ENCODE results near the gene SNAP25.

Gene SNAP25

DNA sequence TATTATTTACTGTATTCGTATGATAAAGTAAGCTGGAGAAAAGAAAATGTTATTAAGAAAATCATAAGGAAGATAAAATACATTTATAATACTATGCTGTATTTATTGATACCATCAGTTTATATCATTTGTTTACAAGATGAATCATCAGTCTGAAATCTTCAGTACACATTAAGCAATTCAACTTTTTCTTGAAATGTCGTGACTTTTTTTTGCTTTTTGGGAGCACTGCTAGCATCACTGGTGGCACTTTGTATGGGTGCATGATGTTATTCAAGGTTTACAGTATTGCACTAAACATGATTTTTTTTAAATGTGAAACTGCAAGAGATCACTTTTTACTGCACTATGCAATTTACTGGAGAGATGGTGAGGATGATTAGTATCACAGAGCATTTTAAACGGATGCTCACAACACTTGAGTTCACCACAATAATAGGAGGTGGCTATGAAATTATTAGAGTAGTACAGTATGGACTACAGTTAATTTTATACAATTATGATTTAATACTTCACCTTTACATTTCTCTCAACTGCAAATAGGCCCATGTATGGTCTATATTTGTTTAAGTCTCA, 85.9 kb downstream of the SNAP25 start:
- no peak for DNase-seq (ENCODE audit: low read depth in 2 of 2)

DNA sequence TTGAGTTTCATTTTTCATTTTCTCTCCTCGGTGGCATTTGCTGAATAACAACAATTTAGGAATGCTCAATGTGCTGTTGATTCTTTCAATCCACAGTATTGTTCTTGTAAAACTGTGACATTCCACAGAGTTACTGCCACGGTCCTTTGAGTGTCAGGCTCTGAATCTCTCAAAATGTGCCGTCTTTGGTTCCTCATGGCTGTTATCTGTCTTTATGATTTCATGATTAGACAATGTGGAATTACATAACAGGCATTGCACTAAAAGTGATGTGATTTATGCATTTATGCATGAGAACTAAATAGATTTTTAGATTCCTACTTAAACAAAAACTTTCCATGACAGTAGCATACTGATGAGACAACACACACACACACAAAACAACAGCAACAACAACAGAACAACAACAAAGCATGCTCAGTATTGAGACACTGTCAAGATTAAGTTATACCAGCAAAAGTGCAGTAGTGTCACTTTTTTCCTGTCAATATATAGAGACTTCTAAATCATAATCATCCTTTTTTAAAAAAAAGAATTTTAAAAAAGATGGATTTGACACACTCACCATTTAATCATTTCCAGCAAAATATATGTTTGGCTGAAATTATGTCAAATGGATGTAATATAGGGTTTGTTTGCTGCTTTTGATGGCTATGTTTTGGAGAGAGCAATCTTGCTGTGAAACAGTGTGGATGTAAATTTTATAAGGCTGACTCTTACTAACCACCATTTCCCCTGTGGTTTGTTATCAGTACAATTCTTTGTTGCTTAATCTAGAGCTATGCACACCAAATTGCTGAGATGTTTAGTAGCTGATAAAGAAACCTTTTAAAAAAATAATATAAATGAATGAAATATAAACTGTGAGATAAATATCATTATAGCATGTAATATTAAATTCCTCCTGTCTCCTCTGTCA, 88.1 kb downstream of the SNAP25 start:
- DNase-seq (ENCODE audit: low read depth in 2 of 2), result no peak

DNA sequence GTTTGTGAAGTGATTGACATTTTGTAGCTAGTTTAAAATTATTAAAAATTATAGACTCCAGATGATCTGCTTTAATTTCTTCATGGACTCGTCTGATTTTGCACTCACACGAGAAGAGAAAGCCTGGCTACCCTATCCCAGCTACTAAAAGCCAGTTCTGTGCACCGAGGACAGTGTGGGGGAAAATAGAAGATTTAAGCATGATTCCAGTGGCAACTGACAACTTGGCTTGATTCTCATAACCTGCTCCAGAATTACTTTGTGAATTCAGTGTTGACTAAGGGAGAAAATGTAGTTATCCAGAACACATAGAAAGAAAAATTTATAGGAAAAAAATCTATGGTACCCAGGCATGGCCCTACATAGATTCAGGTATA, 88.7 kb downstream of the SNAP25 start:
- no peak for DNase-seq (ENCODE audit: low read depth in 2 of 2)

DNA sequence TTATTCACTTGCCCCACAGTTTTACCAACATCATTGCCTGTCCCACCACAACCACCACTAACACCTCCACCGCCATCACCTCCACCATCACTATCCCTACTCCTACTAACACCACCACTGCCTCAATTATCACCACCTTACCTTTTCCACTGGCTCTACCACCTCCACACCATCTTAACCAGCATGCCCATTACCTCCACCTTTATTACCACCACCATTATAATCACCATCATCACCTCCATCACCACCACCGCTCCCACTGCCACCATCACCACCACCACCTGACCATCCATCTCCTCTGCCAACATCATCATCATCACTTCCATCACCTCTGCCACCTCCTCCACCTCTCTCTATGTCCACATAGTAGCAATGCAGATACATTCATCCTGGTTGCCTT, 90.0 kb downstream of the SNAP25 start:
- DNase-seq (ENCODE audit: low read depth in 2 of 2), result no peak

DNA sequence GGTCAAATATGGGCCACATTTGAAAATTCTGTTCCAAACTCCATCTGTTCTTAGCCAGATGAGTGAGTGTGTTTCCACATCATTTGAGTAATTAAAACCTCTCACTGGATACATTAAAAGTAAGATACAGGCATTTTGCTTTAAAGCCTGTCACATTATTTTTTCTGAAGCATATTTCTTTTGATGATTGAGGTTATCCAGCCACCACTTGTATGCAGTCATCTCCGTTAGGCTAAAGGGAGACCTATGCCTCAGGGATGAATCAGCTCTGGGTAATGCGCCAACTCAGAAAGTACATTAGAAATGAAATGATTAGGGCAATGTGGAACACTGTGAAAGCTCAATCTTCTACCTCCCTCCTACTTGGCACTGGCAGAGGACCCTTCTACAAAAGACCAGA, 90.7 kb downstream of the SNAP25 start:
- no peak for DNase-seq (ENCODE audit: low read depth in 2 of 2)

DNA sequence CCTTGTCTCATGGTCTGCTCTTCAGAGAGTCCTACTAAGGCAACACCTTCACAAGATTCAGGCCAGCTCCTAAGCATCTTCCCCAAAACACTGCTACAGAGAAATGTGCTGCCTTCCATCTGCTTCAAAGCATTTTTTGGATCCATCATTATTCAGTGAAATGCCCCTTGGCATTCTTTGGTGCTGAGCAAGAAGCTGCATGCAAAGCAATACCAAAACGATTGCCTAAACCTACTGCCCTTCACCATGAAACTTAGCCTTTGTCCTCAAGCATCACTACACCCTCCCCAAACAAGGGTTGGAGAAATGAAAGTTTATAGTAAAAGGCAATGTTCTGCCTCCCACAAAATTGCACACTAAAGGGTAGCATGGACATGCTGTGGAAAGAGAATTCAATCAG, 93.5 kb downstream of the SNAP25 start:
- no peak for DNase-seq (ENCODE audit: low read depth in 2 of 2)

DNA sequence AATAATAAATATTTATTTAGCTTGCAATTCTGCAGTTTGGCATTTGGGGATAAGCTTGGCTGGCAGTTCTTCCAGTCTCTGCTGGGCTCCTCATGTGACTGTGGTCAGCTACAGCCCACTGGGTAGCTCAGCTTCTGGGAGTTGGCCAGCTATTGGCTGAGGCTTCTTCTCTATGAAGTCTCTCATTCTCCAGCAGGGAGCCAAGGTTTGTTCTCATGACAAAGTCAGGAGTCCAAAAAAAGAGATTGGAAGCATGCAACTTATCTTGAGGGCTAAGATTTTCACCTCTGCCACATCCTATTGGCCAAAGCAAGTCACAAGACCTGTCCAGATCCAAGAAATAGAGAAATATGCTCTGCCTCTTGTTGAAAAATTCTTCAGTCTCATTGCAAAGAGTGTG, 94.6 kb downstream of the SNAP25 start:
- DNase-seq (ENCODE audit: low read depth in 2 of 2), result no peak

DNA sequence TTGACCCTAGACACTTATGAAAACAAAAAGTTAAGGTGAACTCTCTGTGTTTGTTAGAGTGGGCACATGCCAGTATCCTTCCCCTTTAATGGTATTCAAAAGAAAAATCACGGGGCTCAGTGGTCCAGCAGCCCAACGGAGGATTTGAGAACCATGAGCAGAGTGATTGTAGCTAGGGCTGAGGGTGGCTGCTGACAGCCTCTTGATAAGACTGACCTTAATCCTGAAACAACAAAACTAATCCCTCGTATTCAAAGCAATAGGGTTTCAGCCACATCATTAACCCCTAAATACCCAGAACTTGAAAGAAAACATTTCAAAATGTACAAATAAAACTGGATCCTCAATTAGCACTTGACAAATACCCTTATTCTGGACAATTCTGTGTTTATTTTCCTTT, 95.1 kb downstream of the SNAP25 start:
- no peak for DNase-seq (ENCODE audit: low read depth in 2 of 2)

DNA sequence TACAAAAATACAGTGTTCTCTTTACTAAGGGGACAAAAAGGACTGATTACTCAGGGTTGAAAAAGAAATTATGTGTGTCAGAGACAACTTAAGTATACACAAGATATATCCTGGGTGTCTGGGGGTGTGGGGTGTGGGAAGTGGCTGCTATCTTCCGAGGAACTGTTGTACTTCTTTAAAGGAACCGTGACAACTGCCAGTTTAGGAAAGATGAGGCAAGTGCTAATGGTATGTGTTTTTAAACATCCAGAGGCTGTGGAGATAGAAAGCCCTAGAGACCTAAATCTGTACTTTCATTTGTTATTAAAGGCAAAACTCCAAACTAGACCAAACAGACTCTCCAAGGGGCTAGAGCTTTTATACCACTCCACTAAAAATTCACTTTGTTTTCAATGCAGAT, 95.6 kb downstream of the SNAP25 start:
- DNase-seq (ENCODE audit: low read depth in 2 of 2), result no peak

DNA sequence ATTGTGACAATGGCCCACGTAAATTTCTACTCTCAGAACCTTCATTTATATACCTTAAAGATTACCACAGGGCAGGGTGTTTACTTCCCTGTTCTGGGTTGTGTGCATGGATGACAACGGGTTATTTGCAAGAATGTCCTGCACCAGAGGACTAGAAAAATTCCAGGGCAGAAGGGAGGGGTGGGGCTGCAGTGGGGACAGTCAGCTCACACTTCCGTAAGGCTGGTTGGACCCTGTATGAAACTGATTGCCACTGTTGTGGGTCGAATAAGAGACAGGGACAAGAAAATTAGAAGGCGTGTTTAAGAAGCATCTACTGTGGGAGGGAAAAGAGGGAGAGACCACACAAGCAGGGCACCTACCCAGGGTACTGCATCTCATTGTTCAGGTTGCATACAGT, 96.5 kb downstream of the SNAP25 start:
- no peak for DNase-seq (ENCODE audit: low read depth in 2 of 2)

DNA sequence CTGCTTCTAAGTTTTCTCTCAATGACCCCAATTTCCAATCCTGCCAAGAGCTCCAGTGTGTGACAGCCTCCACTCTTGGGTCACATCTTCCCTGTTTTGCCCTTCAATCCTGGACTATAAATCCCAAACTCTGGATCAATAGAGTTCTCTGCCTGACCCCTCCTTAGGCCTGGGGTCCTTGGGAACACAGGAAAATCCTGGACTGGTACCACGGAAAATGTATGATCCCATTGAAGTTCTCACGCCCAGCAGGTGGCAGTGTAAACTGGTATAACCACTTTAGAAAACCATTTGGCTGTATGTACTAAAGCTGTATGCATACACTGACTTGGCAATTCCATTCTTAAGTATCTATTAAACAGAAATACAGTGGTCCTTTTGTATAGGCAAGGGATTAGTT, 98.0 kb downstream of the SNAP25 start:
- no peak for DNase-seq (ENCODE audit: low read depth in 2 of 2)

DNA sequence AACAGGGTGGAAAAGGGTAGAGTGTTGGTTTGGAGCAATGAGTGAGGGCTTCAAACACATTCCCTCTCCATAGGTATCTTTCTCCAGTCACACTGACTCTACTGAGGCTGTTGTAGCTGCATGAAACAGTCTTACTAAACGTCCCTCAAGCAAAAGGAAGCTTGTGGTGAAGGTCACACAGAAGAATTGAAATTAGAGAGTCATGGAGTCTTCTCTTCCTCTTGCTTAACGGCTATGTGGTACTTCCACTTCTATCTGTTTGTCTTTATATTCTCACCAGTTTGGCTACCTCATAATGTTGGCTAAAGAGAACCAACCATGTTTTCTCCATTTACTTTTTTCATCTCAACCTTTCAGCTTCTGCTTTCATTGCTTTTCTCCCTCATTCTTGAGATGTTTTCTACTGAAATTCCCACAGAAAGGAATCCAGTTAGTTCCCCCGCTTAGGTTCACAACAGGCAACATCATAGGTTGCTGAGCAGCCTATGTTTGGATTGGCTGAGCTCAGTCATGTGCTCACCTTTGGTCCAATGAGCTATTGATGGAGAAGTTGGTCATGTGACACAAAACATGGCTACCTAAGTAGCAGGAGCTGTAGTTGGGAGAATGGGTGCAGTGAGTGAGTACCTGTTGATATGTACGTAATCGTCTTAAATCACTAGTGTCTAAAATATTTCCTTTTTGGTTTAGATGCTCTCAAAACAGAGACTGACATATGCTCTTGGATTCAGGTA, 99.8 kb downstream of the SNAP25 start:
- no peak for DNase-seq (ENCODE audit: low read depth in 2 of 2)

DNA sequence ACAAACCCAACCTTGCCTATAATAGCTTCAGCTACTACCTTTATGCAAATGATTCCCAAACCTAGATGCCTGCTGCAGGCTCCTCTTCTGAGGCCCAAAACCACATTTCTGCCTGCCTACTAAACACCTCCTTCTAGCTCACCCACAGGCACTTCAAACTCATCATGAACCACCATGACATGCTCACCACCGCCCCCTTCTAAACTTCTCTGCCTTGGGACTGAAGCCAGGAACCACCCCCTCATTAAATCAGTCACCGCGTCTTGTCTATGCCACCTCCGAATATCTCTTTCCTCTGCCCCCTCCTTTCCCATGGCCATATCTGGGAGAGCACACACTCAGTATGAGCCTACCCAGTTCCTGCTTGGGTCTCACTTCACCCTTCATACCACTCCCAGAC, 101.2 kb downstream of the SNAP25 start:
- no peak for DNase-seq (ENCODE audit: low read depth in 2 of 2)

DNA sequence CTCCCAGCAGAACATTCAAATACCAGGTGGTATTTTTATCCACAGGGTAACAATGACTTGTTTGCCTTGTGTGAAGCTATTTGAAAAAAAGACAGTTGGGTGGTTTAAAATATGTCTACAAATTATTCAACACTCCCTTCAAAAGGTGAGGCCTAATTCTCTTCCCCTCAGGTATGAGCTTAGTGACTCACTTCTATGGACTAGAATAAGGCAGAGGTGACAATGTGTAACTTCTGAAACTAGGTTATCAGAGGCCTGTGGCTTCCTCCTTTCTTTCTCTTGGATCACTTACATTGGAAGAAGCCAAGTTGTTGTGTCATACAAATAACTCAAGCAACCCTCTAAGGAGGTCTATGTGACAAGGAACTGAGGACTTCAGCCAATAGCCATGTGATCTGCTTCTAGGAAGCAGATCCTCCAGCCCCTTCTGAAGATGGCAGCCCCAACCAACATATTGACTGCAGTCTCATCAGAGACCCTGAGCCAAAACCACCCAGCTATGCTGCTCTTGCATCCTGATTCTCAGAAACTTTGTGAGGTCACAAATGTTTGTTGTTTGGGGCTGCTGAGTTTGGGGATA, 102.6 kb downstream of the SNAP25 start:
- no peak for DNase-seq (ENCODE audit: low read depth in 2 of 2)

DNA sequence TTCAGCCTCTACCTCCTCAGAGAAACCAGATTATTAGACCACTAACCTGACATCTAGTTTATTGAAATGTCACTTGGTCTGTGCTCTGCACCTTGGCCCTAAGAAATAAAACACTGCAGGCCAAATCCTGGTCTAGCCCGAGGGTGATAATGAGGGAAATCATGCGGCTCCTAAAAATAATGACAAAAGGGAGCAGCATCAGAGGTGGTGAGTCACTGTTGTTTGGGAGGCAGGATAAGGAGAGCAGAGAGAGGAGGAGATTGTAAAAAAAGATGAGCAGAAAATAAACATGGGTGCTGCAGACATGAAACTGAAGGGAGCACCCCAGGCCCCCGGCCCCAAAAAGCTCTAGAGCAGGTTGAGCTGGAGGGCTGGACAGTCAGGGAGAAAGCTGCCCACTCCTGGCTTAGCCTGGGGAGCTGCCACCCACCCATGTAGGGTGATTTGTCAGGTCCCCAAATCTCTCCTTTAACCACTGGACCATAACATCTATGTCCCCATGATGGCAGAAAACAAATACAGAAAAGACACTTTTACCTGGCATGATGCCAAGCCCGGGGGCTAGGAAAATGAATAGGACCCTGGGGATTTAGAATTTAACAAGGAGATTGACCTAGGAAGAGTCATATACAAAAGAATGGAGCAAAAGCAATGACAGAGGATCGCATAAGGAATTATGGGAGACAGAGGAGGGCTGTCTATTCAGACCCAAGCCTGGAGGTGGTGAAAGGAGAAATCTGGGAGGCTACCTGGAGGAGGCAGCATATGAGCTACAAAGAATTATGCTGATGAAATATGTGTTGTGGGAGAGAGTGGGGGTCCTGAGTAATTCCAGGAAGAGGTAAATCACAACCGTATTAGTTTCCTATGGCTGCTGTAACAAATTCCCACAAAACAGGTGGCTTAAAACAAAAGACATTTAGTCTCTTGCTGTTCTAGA, 103.7 kb downstream of the SNAP25 start:
- no peak for DNase-seq (ENCODE audit: low read depth in 2 of 2)

DNA sequence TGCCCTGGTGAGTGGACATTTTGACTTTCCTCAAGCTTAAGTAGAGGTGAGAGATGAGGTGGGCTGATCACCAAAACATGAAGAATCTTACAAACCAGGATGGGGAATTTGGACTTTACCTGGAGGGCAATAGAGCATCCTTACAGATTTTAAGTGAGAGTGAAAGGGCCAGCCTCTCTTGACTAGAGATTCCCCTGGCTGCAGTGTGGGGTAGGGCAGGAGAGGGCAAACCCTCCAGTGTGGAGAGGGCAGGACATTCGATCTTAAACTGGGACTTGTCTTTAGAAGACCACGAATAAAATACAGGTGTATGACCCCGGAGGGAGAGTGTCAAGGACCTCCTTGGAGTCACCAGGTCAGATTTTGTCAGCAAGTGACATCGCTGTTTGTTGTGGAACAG, 105.1 kb downstream of the SNAP25 start:
- DNase-seq (ENCODE audit: low read depth in 2 of 2), result no peak

DNA sequence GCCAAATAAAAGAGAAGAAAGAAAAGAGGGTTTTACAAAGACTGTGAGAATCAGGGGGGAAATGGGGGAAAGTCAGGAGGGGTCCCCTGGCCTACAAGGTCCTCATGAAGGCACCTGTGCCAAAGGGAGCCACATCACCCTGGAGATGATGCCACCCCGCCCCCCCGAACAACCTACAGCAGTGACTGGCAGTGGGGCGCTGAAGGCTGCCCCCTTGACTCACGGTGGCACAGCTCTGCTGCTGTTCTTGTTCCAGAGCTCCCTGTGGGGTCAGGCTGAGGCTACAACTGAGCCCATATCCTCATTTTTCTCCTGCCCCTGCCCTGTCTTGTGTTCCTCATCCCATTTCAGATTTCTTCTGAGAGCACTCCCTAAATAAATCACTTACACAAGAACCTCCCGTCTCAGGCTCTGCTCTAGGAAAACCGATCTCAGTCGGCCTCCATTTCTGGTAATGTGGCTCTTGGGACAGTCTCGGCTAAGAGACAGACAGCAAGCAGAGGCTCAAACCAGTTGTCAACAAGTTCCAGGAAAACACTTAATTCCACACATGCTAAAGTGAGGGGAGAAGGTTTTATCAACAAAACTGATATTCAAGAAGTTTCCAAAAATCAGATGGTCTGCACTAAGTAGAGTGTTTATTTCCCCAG, 105.7 kb downstream of the SNAP25 start:
- no peak for DNase-seq (ENCODE audit: low read depth in 2 of 2)

DNA sequence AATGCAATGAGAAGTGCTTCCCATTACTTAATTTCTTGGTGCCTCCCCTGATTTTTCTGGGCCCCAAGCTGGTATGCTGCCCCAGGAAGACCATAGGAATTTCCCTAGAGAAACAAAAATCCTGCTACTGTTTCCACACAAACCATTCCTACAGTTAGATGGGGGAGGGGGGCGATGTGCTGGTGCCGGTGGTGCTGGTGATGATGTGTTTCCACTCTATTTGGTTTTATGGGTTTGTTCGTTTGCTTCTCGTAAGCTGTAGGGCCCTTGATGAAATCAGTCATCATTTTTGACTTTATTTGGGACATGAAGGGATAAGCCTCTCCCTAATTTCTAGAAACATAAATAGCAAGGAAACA, 110.2 kb downstream of the SNAP25 start:
- DNase-seq (ENCODE audit: low read depth in 2 of 2), result no peak

DNA sequence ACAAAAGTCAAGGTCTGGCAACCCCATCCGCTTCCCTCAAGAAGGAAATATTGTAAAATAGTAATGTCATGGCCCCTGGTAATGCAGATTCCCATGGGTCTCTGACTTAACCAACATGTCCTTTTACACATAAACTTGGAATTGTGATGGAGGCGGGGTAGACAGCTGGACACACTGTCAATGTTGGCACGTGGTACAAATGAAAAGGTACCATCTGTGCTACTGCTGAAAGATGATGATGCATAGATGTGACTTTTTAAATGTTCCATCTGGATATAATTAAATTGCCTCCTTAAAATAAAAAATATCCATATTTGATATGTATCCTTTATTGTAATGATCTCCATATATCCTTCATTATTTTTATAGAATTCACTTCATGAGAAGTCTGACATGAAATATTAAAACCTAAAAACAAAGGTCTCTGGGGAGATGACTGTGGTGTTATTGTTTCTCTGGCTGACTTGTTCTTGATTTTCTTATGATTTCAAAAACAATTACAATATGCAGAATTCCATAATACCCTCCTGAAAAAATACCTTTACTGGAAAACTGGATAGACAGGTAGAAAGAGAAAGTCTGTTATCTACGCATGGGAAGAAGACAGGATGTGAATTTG, 110.9 kb downstream of the SNAP25 start:
- no peak for DNase-seq (ENCODE audit: low read depth in 2 of 2)

DNA sequence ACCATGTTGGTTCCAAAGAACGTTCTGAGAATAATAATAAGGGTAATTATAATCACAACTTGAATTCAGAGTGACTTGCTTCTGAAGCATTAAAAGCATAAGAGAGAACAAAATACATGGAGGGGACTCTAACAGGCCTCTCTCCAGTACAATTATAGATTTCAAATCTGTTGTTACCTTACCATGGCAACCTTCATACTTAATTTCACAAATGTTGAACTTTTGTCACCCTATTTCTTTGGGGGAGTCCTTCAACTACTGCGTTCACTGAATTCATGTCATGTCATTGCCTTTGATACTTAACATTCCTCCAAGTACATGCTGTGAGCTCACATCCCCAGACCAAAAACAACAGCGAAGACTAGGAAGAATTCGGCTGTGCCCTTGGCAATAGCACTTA, 111.4 kb downstream of the SNAP25 start:
- no peak for DNase-seq (ENCODE audit: low read depth in 2 of 2)

Measured in stimulated activated CD8-positive, alpha-beta memory T cell treated with anti-CD3 and anti-CD28 coated beads, Interleukin-2, amount 100 ng/mL, for 48 hours (primary cell).